Thyroid gland (tissue), 4 donors: ENCODE results near the gene ZER1. TPM values are rescaled to one million over a fixed set of nuclear protein-coding genes. Genes with fewer than 3 reads are reported as not detected.

Source experiments
- DNase-seq, 2 donors: peaks; one replicate each; pipeline ENCODE4 v3.0.0-alpha.2; 2019
- H3K27ac ChIP-seq, 3 donors: fragments of 200-600 bp; sonication (generic); 1 replicate in 2 of 3; 2 replicates in 1 of 3; pipeline ENCODE4 v1.5.1; 2016 to 2019; ENCODE audit warnings: mild to moderate bottlenecking in 1 of 3, moderate library complexity in 1 of 3
- H3K27me3 ChIP-seq: fragments of 200-600 bp; sonication (generic); one replicate; pipeline ENCODE4 v1.5.1; 2019
- H3K36me3 ChIP-seq, 2 donors: fragments of 200-600 bp; sonication (generic); one replicate each; pipeline ENCODE4 v1.5.1; 2016 to 2019
- H3K4me1 ChIP-seq, 2 donors: fragments of 200-600 bp; sonication (generic); one replicate each; pipeline ENCODE4 v1.5.1; 2017 to 2019
- H3K4me3 ChIP-seq, 3 donors: fragments of 200-600 bp; sonication (generic); replicated peaks in 1 of 3; 1 replicate in 2 of 3; 2 replicates in 1 of 3; pipeline ENCODE4 v1.5.1; 2016; ENCODE audit warnings: mild to moderate bottlenecking in 1 of 3
- H3K9me3 ChIP-seq: fragments of 200-600 bp; sonication (generic); one replicate; pipeline ENCODE4 v1.5.1; 2017
- CTCF ChIP-seq, 6 experiments: fragments of 200-600 bp in 3 of 6; fragments of 450-650 bp in 3 of 6; sonication (generic) in 3 of 6; IDR thresholded peaks; one replicate each; pipeline ENCODE4 v1.5.1; 2016 to 2019; ENCODE audit warnings: antibody characterized with exemption in 6 of 6, mild to moderate bottlenecking in 2 of 6, inconsistent platforms in 1 of 6, moderate library complexity in 1 of 6
- POLR2A ChIP-seq, 2 donors: fragments of 450-650 bp; IDR thresholded peaks; one replicate each; pipeline ENCODE4 v1.6.1; 2017; ENCODE audit warnings: antibody characterized with exemption in 2 of 2, mild to moderate bottlenecking in 2 of 2, moderate library complexity in 1 of 2
- WGBS, 2 donors: methylation state at CpG; one replicate each; pipeline ENCODE4 v1.1.5; 2017; 5-methylcytosine and 5-hydroxymethylcytosine counted together
- intact Hi-C: fragments of 100-400 bp; cut with DNase I; formaldehyde crosslinking; loops from one replicate; pipeline ENCODE4 v1.15.1; 2023
- total RNA-seq, 4 donors: library from RNA; depleted of rRNA; stranded (reverse); fragments of >200 nt; gene quantifications; one replicate each; pipeline ENCODE4 v1.2.3, GENCODE V29; 2016

Gene ZER1
- total RNA-seq, 4 donors from 2014 or later = 45.1 to 129 (median 70.2) TPM

- no peaks in the 10 kb centered on the region for H3K36me3 ChIP-seq
- WGBS, 2 donors = 94 to 98% methylated on average over 1 of the region's 1 CpG
- intact Hi-C loops = no loop called here
- H3K27ac ChIP-seq = no peak overlapping the region
- DNase-seq = no peak
- H3K27me3 ChIP-seq = no peaks in the 10 kb centered on the region
- peaks cover 15 to 16% of the 10 kb centered on the region in 2 donors for H3K4me1 ChIP-seq
- no peak for TF ChIP-seq POLR2A (IDR thresholded peaks at IDR 0.05)
- no peak for TF ChIP-seq CTCF (IDR thresholded peaks at IDR 0.05)
- no peaks in the 10 kb centered on the region for H3K9me3 ChIP-seq
- H3K4me3 ChIP-seq = no peak overlapping the region
Observed at GRCh38 chr9:128774804-128775203, 3.1 kb upstream of the ZER1 start.

GRCh38 chr9:128773049-128773448 is 1.3 kb upstream of the ZER1 start:
- H3K36me3 ChIP-seq = no peaks in the 10 kb centered on the region
- 88 to 93% methylated on average over 5 of the region's 5 CpGs for WGBS, 2 donors
- no peak overlapping the region for H3K4me3 ChIP-seq
- no peaks in the 10 kb centered on the region for H3K9me3 ChIP-seq
- no peak for DNase-seq
- intact Hi-C loops = no loop called here
- no peak for TF ChIP-seq POLR2A (IDR thresholded peaks at IDR 0.05)
- H3K27ac ChIP-seq = no peak overlapping the region
- peaks cover 16% of the 10 kb centered on the region in 2 donors for H3K4me1 ChIP-seq
- no peaks in the 10 kb centered on the region for H3K27me3 ChIP-seq

DNA sequence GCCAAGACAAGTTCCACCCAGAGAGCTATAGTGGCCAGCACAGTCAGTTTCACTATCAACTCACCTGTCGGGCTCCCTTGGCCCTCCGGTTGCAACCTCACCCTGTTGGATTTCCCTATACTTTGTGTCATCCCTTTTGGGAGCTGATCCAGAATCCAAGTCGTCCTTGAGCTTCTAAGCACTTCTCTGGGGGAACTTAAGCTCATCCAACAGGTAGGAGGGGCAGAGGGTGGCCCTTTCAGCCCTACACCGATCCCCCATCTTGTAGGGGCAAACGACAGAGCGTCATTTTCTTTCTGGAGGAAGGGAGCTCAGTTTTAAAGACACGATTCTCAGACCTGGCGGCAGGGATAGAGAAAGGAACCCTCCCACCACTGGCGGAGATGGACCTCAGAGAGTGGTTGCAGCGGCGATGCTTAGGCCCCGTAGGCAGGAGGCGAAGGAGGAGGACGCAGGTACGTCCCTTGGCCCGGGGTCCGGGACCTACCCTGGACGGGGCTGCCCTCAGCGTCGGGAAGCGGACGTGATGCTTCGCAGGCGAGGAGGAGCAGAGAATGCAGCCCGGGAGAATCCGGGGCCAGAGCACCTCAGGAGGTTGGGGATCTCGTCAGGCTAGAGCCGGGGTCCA is 519 bp downstream of the ZER1 start:
- DNase-seq = peak; percentile 31 to 34
- Histone ChIP-seq H3K4me3 (peak overlapping the region; percentile 79 to 94 (median 80)), H3K27me3 (no peaks in the 10 kb centered on the region), H3K4me1 (peaks cover 16% of the 10 kb centered on the region in 2 donors), H3K9me3 (no peaks in the 10 kb centered on the region), H3K36me3 (no peaks in the 10 kb centered on the region), H3K27ac (peak overlapping the region; percentile 90 to 94 (median 90))
- intact Hi-C loops = no loop called here
- 1 to 2% methylated on average over 21 to 28 of the region's 28 CpGs for WGBS, 2 donors
- TF ChIP-seq CTCF (IDR thresholded peaks at IDR 0.05) (no peak), POLR2A (IDR thresholded peaks at IDR 0.05) (no peak)

- Histone ChIP-seq H3K27ac (peak overlapping the region in 2 of 3 donors; percentile 90 to 94), H3K4me3 (peak overlapping the region; percentile 79 to 94 (median 80)), H3K36me3 (no peaks in the 10 kb centered on the region), H3K9me3 (no peaks in the 10 kb centered on the region), H3K27me3 (no peaks in the 10 kb centered on the region), H3K4me1 (peaks cover 16% of the 10 kb centered on the region in 2 donors)
- no peak for DNase-seq
- TF ChIP-seq CTCF (IDR thresholded peaks at IDR 0.05) (no peak), POLR2A (IDR thresholded peaks at IDR 0.05) (no peak)
- WGBS, 2 donors = 74 to 80% methylated on average over 11 of the region's 11 CpGs
- intact Hi-C loops = no loop called here
Observed at GRCh38 chr9:128770286-128771030, 1.3 kb downstream of the ZER1 start.

- Histone ChIP-seq H3K27ac (no peak overlapping the region), H3K9me3 (no peaks in the 10 kb centered on the region), H3K27me3 (no peaks in the 10 kb centered on the region), H3K4me3 (no peak overlapping the region), H3K36me3 (no peaks in the 10 kb centered on the region), H3K4me1 (peaks cover 16% of the 10 kb centered on the region in 2 donors)
- DNase-seq = no peak
- TF ChIP-seq CTCF (IDR thresholded peaks at IDR 0.05) = no peak
- TF ChIP-seq POLR2A (IDR thresholded peaks at IDR 0.05) = no peak
- intact Hi-C loops = no loop called here
- 91 to 96% methylated on average over 6 of the region's 6 CpGs for WGBS, 2 donors
Observed at GRCh38 chr9:128768606-128769005, 3.1 kb downstream of the ZER1 start.
